Cardiac muscle cell (in vitro differentiated cells and primary cell): ENCODE data around the gene TIAM2. TPM values are rescaled to one million over a fixed set of nuclear protein-coding genes. Genes with fewer than 3 reads are reported as not detected.

ENCODE experiments used
- DNase-seq, 2 donors: peaks; one replicate each; pipeline versions ENCODE4 v3.0.0 to v3.0.0-alpha.2; 2010 to 2017; ENCODE audit warnings: low read depth in 1 of 2, low spot score in 1 of 2
- H3K27ac ChIP-seq: fragments of 200-600 bp; sonication (generic); 2 replicates; pipeline ENCODE4 v1.5.1; 2016
- H3K27me3 ChIP-seq: fragments of 200-600 bp; sonication (generic); 2 replicates; pipeline ENCODE4 v1.6.0; 2016; ENCODE audit warnings: control low read depth
- H3K36me3 ChIP-seq: fragments of 200-600 bp; sonication (generic); 2 replicates; pipeline ENCODE4 v1.5.1; 2016; ENCODE audit warnings: control low read depth
- H3K4me1 ChIP-seq: fragments of 200-600 bp; sonication (generic); 2 replicates; pipeline ENCODE4 v1.8.1; 2017; ENCODE audit warnings: low read depth, mild to moderate bottlenecking, mixed run types
- H3K4me3 ChIP-seq: fragments of 200-600 bp; sonication (generic); 2 replicates; pipeline ENCODE4 v1.5.1; 2016; ENCODE audit warnings: mild to moderate bottlenecking
- H3K9me3 ChIP-seq: fragments of 200-600 bp; sonication (generic); 2 replicates; pipeline ENCODE4 v1.5.1; 2017; ENCODE audit warnings: low read depth, mild to moderate bottlenecking, control low read depth
- polyA plus RNA-seq: library from polyadenylated mRNA; unstranded; fragments of >200 nt; fragmentation: Nextera tagmentation; extraction: Ambion mirVana; gene quantifications from 2 replicates; pipeline ENCODE4 v1.2.1, GENCODE V29; 2016
- total RNA-seq: library from RNA; depleted of rRNA; stranded (reverse); fragments of >200 nt; gene quantifications from 2 replicates; pipeline ENCODE4 v1.2.3, GENCODE V29; 2016
- TF ChIP-seq, protein P1 (sequence below): IDR thresholded peaks from 2 replicates; pipeline ENCODE4 v1.5.1; 2012; ENCODE audit warnings: low read depth, mild to moderate bottlenecking, low read length

TIAM2 gene
- total and polyA plus RNA-seq, 2 experiments from 2014 or later, result 3.9 to 12.4 TPM

DNA sequence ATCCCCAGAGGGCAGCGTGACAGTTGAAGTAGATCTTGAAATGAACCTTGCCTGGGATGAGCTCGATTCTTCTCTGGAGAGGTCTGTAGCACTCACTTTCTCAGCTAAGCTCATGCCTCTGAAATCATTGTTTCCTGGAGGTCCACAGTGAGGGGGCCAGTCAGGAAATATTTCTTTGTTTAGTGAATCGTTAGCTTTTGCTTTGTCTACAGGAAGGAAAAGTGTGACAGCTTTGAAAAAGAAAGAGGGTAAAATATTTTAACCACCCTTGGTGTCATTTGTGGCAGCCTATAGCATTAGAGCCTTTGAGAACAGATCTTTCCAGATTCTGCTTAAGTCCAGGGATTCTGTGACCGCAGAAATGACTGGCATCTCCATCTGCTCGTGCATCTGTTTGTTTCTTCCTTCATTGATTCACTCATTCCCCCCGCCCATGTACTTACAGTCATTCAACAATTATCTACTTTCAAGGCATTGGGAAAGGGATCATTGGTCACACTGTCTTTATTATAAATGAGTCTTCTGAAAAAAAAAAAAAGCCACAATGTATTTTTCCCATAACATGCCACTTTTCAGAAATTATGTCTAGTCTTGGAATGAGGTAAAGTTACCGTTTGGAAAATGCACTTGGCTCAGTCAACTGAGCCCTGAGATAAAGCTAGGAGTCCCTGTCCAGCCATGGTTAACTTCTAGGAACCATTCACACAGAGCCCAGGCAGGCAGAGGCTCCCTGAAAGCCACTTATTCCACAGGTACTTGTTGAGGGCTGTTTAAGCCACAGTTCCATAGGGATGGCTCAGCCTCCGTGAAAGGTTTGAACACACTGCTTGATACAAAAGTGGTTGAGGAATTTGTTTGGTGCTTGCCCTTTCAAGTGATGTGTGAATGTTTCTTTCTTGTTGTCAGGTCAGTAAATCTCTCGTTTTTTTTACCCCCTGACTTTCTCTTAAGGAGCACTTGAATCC lies 86.0 kb downstream of the TIAM2 start:
- Histone ChIP-seq H3K4me3 (no peak overlapping the region), H3K9me3 (no peaks in the 10 kb centered on the region), H3K36me3 (no peaks in the 10 kb centered on the region), H3K27me3 (peaks cover 5% of the 10 kb centered on the region), H3K27ac (no peak overlapping the region), H3K4me1 (peaks cover 33% of the 10 kb centered on the region)
- TF ChIP-seq, protein P1, sequence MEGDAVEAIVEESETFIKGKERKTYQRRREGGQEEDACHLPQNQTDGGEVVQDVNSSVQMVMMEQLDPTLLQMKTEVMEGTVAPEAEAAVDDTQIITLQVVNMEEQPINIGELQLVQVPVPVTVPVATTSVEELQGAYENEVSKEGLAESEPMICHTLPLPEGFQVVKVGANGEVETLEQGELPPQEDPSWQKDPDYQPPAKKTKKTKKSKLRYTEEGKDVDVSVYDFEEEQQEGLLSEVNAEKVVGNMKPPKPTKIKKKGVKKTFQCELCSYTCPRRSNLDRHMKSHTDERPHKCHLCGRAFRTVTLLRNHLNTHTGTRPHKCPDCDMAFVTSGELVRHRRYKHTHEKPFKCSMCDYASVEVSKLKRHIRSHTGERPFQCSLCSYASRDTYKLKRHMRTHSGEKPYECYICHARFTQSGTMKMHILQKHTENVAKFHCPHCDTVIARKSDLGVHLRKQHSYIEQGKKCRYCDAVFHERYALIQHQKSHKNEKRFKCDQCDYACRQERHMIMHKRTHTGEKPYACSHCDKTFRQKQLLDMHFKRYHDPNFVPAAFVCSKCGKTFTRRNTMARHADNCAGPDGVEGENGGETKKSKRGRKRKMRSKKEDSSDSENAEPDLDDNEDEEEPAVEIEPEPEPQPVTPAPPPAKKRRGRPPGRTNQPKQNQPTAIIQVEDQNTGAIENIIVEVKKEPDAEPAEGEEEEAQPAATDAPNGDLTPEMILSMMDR, result no peak
- peak in 1 of 2 donors; percentile 47 for DNase-seq

DNA sequence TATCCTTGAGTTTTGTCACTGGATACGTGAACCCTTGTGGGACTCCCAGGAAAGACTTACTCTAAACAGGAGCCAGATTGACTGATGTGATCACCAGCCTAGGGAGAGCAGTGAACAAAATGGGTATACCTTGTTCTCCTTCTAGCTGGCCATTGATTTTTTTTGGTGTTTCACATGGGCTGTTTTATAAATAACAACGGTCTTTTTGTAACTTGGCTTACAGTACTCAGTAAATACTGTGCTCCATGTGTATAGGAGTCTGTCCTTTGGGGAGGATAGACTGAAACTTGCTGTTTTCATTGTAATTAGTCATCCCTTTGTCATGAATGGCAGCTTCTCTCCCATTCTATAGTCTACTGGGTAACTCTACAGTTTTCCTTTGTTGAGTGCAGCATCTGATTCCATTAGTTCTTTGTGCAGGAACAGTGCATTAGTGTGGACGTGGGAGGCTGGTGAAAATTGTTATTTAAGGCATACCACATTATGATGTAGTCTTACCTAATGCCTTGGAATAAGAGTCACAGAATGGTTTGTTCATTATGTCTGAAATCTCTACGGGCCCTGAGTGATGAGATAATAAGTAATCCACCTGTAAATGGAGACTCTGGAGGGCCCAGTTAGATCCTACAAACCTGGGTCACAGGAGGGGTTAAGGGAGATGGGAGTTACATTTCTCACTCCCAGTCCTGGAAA lies 89.5 kb downstream of the TIAM2 start:
- TF ChIP-seq, protein P1, result no peak
- no peak overlapping the region for H3K4me3 ChIP-seq
- DNase-seq, result no peak
- no peaks in the 10 kb centered on the region for H3K36me3 ChIP-seq
- H3K27me3 ChIP-seq, result peaks cover 20% of the 10 kb centered on the region
- H3K9me3 ChIP-seq, result no peaks in the 10 kb centered on the region
- no peak overlapping the region for H3K27ac ChIP-seq
- peaks cover 17% of the 10 kb centered on the region for H3K4me1 ChIP-seq

DNA sequence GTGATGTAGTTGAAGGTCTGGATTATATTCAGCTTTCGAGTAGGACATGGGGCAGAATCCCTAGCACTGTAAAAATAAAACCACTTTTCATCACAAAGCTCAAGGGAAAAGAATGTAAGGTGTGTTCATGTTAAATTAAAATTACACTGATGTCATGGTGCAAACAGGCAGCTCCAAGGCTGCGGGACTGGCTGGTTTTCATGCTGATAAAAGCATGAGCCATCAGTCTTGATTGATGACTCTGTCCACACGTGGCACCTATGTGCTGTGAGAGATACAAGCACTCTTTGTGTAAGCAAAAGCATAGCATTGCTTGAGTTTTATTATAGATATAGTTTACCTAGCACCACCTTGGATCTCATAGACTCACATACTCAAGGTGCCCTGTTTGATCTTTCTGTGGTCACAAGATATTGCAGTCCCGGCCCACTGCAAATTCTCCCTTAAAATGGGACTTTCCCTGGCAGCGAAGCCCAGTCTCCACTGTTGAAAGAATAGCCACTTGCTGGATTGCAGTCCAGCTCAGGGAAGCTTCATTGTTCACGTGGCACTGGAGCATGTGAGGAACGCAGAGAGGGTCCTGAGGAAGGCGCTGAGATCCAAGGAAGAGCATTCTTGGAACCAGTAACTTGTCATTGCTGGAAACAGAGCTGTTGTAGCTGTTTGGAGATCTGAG lies 90.6 kb downstream of the TIAM2 start:
- H3K27ac ChIP-seq, result no peak overlapping the region
- no peaks in the 10 kb centered on the region for H3K9me3 ChIP-seq
- TF ChIP-seq, protein P1, result no peak
- DNase-seq, result peak in 1 of 2 donors; percentile 50
- H3K36me3 ChIP-seq, result no peaks in the 10 kb centered on the region
- peaks cover 24% of the 10 kb centered on the region for H3K27me3 ChIP-seq
- H3K4me3 ChIP-seq, result no peak overlapping the region
- peaks cover 10% of the 10 kb centered on the region for H3K4me1 ChIP-seq

DNA sequence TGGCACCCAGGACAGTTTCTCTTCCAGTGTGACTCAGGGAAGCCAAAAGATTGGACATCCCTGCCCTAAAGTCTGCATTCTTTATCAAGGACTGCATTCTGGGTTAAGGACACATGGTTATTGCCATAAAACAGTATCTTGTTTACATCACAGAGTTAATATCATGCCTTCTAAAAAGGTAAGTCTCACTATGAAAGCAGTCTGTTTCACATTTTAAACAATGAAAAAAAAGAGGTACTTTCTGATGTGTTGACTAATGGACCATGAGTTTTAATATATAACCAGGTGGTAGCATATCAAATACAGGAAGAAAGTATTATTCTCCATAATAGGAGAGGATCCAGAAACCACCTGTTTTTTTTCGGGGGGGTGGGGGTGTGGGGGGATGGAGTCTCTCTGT lies 93.7 kb downstream of the TIAM2 start:
- no peaks in the 10 kb centered on the region for H3K36me3 ChIP-seq
- no peak overlapping the region for H3K4me3 ChIP-seq
- TF ChIP-seq, protein P1, result no peak
- no peak for DNase-seq
- H3K9me3 ChIP-seq, result no peaks in the 10 kb centered on the region
- H3K27ac ChIP-seq, result no peak overlapping the region
- peaks cover 34% of the 10 kb centered on the region for H3K27me3 ChIP-seq
- H3K4me1 ChIP-seq, result peaks cover 9% of the 10 kb centered on the region

DNA sequence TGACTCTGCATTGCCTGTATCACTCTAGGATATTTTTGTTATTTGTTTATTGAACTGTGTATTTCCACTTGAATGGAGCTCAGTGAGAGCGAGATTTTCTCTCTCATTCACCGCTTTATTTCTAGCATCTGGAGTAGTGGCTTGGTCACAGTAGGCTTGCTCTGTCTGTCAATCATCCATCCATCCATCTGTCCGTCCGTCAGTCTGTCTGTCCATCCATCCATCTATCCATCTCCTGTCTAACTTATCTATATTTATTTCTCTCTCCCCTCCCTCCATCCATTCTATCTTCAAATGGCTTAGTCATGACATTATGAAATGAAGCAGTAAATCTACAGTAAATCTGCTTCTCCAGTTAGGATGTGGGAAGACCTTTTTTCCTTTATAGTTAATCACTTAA lies 94.6 kb downstream of the TIAM2 start:
- Histone ChIP-seq H3K27ac (no peak overlapping the region), H3K4me3 (no peak overlapping the region), H3K27me3 (peaks cover 33% of the 10 kb centered on the region), H3K36me3 (no peaks in the 10 kb centered on the region), H3K9me3 (no peaks in the 10 kb centered on the region), H3K4me1 (peaks cover 9% of the 10 kb centered on the region)
- TF ChIP-seq, protein P1, result no peak
- no peak for DNase-seq
